Neural progenitor cell (in vitro differentiated cells): Measurements from ENCODE around the gene TBC1D17.
"Not testable (repeated sequence)": the region's sequence is repeated elsewhere in the genome, so short reads cannot be mapped to it uniquely, and the experiment has no call there.

Experiments
- EZH2phosphoT487 ChIP-seq: fragments of 200-600 bp; sonication (generic); IDR thresholded peaks from 2 replicates; pipeline ENCODE4 v1.6.1; 2017; ENCODE audit warnings: antibody characterized with exemption
- TF ChIP-seq, protein P1 (sequence below): fragments of 200-600 bp; sonication (generic); IDR thresholded peaks from 2 replicates; pipeline ENCODE4 v1.5.1; 2017; ENCODE audit warnings: antibody characterized with exemption, mild to moderate bottlenecking

GRCh38 chr19:49924881-49925210, 47.3 kb downstream of the TBC1D17 start:
- TF ChIP-seq EZH2phosphoT487, result not testable (repeated sequence)
- TF ChIP-seq, protein P1, sequence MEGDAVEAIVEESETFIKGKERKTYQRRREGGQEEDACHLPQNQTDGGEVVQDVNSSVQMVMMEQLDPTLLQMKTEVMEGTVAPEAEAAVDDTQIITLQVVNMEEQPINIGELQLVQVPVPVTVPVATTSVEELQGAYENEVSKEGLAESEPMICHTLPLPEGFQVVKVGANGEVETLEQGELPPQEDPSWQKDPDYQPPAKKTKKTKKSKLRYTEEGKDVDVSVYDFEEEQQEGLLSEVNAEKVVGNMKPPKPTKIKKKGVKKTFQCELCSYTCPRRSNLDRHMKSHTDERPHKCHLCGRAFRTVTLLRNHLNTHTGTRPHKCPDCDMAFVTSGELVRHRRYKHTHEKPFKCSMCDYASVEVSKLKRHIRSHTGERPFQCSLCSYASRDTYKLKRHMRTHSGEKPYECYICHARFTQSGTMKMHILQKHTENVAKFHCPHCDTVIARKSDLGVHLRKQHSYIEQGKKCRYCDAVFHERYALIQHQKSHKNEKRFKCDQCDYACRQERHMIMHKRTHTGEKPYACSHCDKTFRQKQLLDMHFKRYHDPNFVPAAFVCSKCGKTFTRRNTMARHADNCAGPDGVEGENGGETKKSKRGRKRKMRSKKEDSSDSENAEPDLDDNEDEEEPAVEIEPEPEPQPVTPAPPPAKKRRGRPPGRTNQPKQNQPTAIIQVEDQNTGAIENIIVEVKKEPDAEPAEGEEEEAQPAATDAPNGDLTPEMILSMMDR, result not testable (repeated sequence)
